ENCODE results near the gene SIL1. TPM values are rescaled to one million over a fixed set of nuclear protein-coding genes. Genes with fewer than 3 reads are reported as not detected.

SIL1 gene
- total RNA-seq, 2 donors from 2014 or later, result 69.9 to 75.6 TPM

DNA sequence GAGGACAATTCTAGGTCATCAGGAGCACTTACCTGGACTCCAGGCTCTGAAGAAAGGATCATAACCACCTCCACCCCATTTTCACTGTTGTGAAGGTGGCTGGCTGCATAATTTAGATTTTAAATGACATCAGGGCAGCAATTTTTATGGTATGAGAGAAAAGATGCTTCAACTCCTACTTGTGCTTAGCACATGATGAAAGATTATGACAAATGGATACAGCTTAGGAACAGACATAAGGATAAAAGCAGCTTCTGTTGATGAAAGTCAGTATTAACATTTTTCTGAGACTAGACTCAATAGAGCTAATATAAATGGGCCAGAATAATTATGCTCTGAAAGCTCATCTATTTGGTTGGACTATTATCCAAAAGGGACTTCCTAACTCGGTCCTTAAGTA lies 72.2 kb downstream of the SIL1 start:
- no peaks in the 10 kb centered on the region for H3K36me3 ChIP-seq
- H3K4me1 ChIP-seq (replicated peaks), result peaks cover 4% of the 10 kb centered on the region
- H3K9me3 ChIP-seq, result no peaks in the 10 kb centered on the region
- no peak for TF ChIP-seq POLR2AphosphoS5 (IDR thresholded peaks at IDR 0.05)
- no peak for TF ChIP-seq POLR2A (IDR thresholded peaks at IDR 0.05)
- TF ChIP-seq, protein P1, sequence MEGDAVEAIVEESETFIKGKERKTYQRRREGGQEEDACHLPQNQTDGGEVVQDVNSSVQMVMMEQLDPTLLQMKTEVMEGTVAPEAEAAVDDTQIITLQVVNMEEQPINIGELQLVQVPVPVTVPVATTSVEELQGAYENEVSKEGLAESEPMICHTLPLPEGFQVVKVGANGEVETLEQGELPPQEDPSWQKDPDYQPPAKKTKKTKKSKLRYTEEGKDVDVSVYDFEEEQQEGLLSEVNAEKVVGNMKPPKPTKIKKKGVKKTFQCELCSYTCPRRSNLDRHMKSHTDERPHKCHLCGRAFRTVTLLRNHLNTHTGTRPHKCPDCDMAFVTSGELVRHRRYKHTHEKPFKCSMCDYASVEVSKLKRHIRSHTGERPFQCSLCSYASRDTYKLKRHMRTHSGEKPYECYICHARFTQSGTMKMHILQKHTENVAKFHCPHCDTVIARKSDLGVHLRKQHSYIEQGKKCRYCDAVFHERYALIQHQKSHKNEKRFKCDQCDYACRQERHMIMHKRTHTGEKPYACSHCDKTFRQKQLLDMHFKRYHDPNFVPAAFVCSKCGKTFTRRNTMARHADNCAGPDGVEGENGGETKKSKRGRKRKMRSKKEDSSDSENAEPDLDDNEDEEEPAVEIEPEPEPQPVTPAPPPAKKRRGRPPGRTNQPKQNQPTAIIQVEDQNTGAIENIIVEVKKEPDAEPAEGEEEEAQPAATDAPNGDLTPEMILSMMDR (IDR thresholded peaks at IDR 0.05), result no peak
- intact Hi-C loops (cut with DNase I), result no loop called here
- H3K27ac ChIP-seq, result no peak overlapping the region
- H3K4me3 ChIP-seq, result no peak overlapping the region
- DNase-seq (ENCODE audit: low spot score), result no peak
- H3K27me3 ChIP-seq (replicated peaks; ENCODE audit: insufficient read depth), result no peaks in the 10 kb centered on the region
- whole genome bisulfite sequencing, result 68% methylated on average over 1 of the region's 1 CpG

DNA sequence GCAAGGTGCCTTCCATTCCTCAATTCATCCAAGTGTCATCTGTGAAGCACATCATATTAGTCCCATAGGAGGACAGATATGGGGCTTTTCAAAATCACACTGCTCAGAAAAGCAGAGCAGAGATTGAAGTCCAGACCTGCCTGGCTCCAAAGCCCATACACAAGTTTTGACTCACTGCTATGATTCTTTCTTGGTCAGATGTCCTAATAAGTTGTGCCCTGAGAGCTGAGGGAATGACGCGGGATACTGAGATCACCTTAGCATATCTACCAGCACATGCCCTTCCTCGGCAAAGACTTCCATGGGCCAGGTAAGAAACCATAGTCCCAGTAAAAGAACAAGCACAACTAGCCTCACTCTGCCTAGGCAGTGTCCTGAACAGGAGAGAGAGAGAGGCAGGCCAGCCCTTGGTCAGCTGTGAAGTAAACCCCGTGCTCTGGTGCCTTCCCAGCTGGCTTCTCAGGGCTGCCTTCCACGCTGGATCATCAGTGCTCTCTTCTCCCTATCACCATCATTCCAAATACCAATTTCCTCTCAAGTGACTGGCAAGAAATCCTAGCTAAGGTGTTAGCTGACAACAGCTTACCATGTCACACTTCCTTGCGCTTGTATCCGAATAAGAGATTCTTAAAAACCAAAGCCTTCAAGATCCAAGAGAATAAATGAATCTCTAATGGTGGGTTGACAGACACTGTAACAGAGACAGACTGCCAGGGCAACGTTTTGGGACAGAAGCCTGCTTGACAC lies 73.2 kb downstream of the SIL1 start:
- WGBS, result 83% methylated on average over 8 of the region's 8 CpGs
- H3K27ac ChIP-seq, result no peak overlapping the region
- H3K4me1 ChIP-seq (replicated peaks), result no peaks in the 10 kb centered on the region

DNA sequence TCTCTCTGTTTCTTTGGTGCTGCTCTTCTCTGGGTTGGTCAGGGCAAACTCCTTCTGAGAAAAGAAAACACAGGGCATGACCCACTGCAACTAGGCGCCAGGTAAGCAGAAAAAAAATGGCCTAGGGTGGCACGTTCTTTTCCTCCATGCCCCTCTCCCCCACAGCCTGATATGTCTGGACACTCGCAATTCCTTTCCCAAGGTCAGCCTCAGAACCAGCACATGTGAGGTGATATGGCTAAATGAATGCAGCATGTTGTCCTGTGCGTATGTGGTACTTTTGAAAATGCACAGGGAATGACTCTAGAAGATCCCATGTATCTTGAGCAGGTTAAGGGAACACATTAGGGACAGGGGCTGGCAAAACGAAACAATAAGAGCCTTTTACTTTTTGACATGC lies 77.0 kb downstream of the SIL1 start:
- WGBS, result 77% methylated on average over 5 of the region's 5 CpGs
- Histone ChIP-seq H3K4me1 (replicated peaks) (no peaks in the 10 kb centered on the region), H3K27ac (no peak overlapping the region), H3K4me3 (no peak overlapping the region), H3K27me3 (replicated peaks; ENCODE audit: insufficient read depth) (no peaks in the 10 kb centered on the region), H3K36me3 (peaks cover 0 to 3% of the 10 kb centered on the region in 2 donors), H3K9me3 (no peaks in the 10 kb centered on the region)
- intact Hi-C loops (cut with DNase I), result no loop called here
- TF ChIP-seq, protein P1 (IDR thresholded peaks at IDR 0.05), result no peak
- TF ChIP-seq POLR2A (IDR thresholded peaks at IDR 0.05), result no peak
- DNase-seq (ENCODE audit: low spot score), result no peak

More for the DNA sequence above, 73.2 kb downstream of the SIL1 start:
- Histone ChIP-seq H3K36me3 (peaks cover 0 to 3% of the 10 kb centered on the region in 2 donors), H3K27me3 (replicated peaks; ENCODE audit: insufficient read depth) (no peaks in the 10 kb centered on the region), H3K9me3 (no peaks in the 10 kb centered on the region), H3K4me3 (no peak overlapping the region)
- TF ChIP-seq POLR2AphosphoS5 (IDR thresholded peaks at IDR 0.05) (no peak), POLR2A (IDR thresholded peaks at IDR 0.05) (no peak)
- TF ChIP-seq, protein P1 (IDR thresholded peaks at IDR 0.05), result no peak
- no peak for DNase-seq (ENCODE audit: low spot score)
- intact Hi-C loops (cut with DNase I), result no loop called here

- no peak overlapping the region for H3K27ac ChIP-seq
- DNase-seq (ENCODE audit: low spot score), result no peak
Measured at GRCh38 chr5:139120521-139120920, 77.6 kb downstream of the SIL1 start.

More at GRCh38 chr5:139120521-139120920, 77.6 kb downstream of the SIL1 start:
- H3K9me3 ChIP-seq, result no peaks in the 10 kb centered on the region
- H3K27me3 ChIP-seq (replicated peaks; ENCODE audit: insufficient read depth), result no peaks in the 10 kb centered on the region
- 89% methylated on average over 4 of the region's 4 CpGs for WGBS
- peaks cover 0 to 3% of the 10 kb centered on the region in 2 donors for H3K36me3 ChIP-seq
- H3K4me3 ChIP-seq, result no peak overlapping the region
- intact Hi-C loops (cut with DNase I), result no loop called here
- no peaks in the 10 kb centered on the region for H3K4me1 ChIP-seq (replicated peaks)
- TF ChIP-seq POLR2AphosphoS5 (IDR thresholded peaks at IDR 0.05), result no peak
- TF ChIP-seq POLR2A (IDR thresholded peaks at IDR 0.05), result no peak
- TF ChIP-seq, protein P1 (IDR thresholded peaks at IDR 0.05), result no peak
